NT2/D1 (cell line): ENCODE measurements around the gene MOB2.
A peak's percentile ranks its signal among the peaks of the same experiment; 100 is the strongest.

Experiments
- DNase-seq: peaks from one replicate; pipeline ENCODE4 v3.0.0-alpha.2; 2011; ENCODE audit warnings: low read depth, low spot score
- H3K27me3 ChIP-seq: 2 replicates; pipeline ENCODE4 v1.6.0; 2011; ENCODE audit warnings: mild to moderate bottlenecking; ENCODE audit not compliant: insufficient read length, insufficient read depth
- H3K36me3 ChIP-seq: 2 replicates; pipeline ENCODE4 v1.6.1; 2011; ENCODE audit warnings: mild to moderate bottlenecking, low read length, mixed read lengths; ENCODE audit not compliant: insufficient read depth, insufficient read length
- H3K4me1 ChIP-seq: 2 replicates; pipeline ENCODE4 v1.5.1; 2011; ENCODE audit not compliant: insufficient read depth, insufficient read length
- H3K4me3 ChIP-seq: 2 replicates; pipeline ENCODE4 v1.5.1; 2011; ENCODE audit warnings: low read depth; ENCODE audit not compliant: insufficient read length
- H3K9ac ChIP-seq: 2 replicates; pipeline ENCODE4 v1.6.0; 2011; ENCODE audit warnings: low read depth; ENCODE audit not compliant: insufficient read length
- H3K9me3 ChIP-seq: 2 replicates; pipeline ENCODE4 v1.5.1; 2011; ENCODE audit warnings: mild to moderate bottlenecking, low read length; ENCODE audit not compliant: insufficient read depth
- SUZ12 ChIP-seq: IDR thresholded peaks from 2 replicates; pipeline ENCODE4 v1.6.1; 2011; ENCODE audit not compliant: insufficient read length, insufficient read depth; ENCODE audit errors: extremely low read depth
- YY1 ChIP-seq: IDR thresholded peaks from 2 replicates; pipeline ENCODE4 v1.6.1; 2011; ENCODE audit not compliant: insufficient read length, insufficient read depth
- ZNF274 ChIP-seq: IDR thresholded peaks from 2 replicates; pipeline ENCODE4 v1.6.1; 2011; ENCODE audit warnings: mild to moderate bottlenecking, low read depth, low read length

Gene MOB2

DNA sequence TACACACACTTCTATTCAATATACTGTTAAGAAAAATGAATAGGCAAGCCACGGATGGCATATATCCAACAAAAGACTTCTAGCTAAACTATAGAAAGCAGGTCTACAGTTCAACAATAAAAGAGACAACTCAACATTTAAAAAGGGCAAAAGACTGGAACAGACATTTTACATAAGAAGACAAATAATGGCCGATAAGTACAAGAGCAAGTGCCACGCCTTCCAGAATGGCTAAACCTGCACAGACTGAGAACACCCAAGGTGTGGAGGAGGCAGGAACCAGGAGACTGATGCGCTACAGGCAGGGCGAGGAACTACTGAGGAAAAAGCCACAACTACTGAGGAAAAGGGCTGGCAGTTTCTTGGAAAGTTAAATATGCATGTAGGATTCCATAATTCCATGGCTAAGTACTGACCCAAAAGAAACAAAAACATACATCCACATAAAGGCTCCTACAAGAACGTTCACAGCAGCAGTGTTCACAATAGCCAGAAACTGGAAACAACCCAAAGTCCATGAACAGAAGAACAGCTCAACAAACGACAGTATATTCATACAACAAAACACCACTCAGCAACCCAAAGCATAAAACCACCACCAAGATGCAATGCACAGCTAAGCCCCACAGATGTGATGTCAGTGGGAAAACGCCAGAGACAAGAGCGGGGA lies 9.6 kb upstream of the MOB2 start:
- H3K27me3 ChIP-seq: no peaks in the 10 kb centered on the region
- H3K36me3 ChIP-seq: peaks cover 4% of the 10 kb centered on the region
- no peak for DNase-seq
- peaks cover 25% of the 10 kb centered on the region for H3K9me3 ChIP-seq
- no peak overlapping the region for H3K4me3 ChIP-seq
- no peaks in the 10 kb centered on the region for H3K4me1 ChIP-seq
- no peak overlapping the region for H3K9ac ChIP-seq
- TF ChIP-seq ZNF274: no peak
- no peak for TF ChIP-seq YY1
- no peak for TF ChIP-seq SUZ12

DNA sequence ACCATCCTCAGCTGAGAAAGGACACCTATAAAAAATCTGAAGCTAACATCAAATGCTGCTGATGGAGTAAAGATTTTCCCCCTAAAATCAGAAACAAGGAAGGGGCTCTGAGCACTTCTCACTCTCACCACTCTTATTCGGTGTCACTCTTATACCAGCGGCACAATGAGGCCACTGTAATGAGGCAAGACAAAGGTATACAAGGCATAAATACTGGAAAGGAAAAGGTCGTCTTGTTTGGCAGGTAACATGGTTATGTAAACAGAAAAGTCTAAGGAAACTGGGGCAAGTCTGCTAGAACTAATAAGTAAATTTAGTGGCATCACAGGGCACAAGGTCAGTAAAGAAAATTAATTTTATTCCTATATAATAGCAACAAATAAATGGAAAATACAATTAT lies 8.1 kb upstream of the MOB2 start:
- TF ChIP-seq ZNF274: no peak
- no peak for TF ChIP-seq YY1
- TF ChIP-seq SUZ12: no peak
- Histone ChIP-seq H3K9ac (no peak overlapping the region), H3K4me1 (no peaks in the 10 kb centered on the region), H3K4me3 (no peak overlapping the region), H3K27me3 (no peaks in the 10 kb centered on the region), H3K36me3 (no peaks in the 10 kb centered on the region), H3K9me3 (peaks cover 21% of the 10 kb centered on the region)
- no peak for DNase-seq

DNA sequence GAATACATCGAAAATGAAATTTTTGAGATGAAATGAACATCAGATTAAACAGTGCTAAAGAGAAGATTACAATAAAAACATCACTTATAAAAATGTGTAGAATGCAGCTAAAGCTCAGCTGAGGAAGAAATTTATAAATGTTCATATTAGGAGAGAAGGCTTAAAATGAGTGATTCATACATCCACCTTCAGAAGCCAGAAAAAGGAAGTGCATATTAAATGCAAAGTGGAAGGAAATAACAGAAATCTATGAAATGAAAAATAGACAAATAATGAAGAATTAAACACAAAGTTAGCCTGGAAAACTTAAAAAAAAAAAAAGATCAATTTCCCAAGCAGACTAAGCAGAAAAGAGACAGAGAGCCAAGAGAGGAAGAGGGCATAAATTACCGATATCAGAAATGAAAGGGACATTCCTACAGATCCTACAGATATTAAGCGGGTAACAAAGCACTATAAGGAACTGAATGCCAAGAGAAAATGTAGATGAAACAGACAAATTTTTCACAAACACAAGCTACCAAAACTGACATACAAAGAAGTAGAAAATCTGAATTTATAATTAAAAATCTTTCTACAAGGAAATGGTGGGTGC lies 7.2 kb upstream of the MOB2 start:
- peaks cover 14% of the 10 kb centered on the region for H3K9me3 ChIP-seq
- TF ChIP-seq ZNF274 (no peak), YY1 (no peak), SUZ12 (no peak)
- H3K9ac ChIP-seq: no peak overlapping the region
- no peak overlapping the region for H3K4me3 ChIP-seq
- no peaks in the 10 kb centered on the region for H3K27me3 ChIP-seq
- no peak for DNase-seq
- no peaks in the 10 kb centered on the region for H3K36me3 ChIP-seq
- H3K4me1 ChIP-seq: no peaks in the 10 kb centered on the region

DNA sequence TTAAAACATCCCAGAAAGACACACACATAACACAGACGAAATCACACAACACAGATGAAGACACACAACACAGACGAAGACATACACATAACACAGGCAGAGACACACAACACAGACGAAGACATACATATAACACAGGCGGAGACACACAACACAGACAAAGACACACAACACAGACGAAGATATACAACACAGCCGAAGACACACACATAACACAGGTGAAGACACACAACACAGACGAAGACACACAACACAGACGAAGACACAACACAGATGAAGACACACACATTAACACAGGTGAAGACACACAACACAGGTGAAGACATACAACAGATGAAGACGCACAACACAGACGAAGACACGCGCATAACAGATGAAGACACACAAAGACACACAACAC lies 4.8 kb upstream of the MOB2 start:
- Histone ChIP-seq H3K36me3 (no peaks in the 10 kb centered on the region), H3K4me1 (peaks cover 10% of the 10 kb centered on the region), H3K9ac (no peak overlapping the region), H3K27me3 (no peaks in the 10 kb centered on the region), H3K9me3 (peaks cover 12% of the 10 kb centered on the region), H3K4me3 (no peak overlapping the region)
- DNase-seq: no peak
- TF ChIP-seq ZNF274 (no peak), YY1 (no peak), SUZ12 (no peak)

DNA sequence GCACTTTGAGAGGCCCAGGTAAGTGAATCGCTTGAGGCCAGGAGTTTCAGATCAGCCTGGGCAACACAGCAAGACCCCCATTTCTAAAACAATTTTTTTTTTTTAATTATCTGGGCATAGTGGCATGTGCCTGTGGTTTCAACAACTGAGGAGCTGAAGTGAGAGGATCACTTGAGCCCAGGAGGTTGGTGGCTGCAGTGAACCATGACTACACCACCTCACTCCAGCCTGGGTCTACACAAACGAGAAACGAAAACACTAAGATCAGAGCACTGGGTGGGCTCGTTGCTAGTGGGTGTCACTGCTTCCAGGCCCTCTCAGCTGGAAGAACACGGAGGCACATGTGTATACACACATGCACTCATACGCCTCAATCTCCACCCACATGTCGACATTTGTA lies 4.1 kb upstream of the MOB2 start:
- H3K9me3 ChIP-seq: peaks cover 5% of the 10 kb centered on the region

DNA sequence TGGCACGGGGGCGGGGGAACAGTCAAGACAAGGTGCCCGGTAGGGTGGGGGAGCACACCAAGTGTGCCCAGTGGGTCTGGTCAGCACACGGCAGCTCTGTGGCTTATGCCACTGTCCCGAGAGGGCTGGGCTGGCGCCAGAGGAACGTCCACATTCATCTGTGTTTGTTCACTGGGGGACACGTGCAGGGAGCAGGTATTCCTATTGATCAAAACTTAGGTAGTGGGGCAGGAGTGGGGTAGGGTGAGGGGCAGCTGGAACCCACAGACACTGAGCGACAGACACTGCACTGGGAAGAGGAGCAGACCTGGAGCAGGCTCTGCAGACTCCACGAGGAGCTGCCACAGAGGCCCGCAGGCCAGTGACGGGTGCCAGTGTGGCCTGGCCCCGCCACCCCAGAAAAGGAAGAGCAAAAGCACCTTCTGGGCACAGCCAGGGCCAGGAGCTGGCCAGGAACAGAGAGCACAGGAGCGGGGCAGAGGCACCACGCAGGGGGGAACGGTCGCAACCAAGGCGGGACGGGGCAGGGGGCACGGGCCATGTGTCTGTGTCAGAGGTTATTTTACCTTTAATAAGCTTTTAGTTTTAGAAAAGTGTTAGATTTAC lies 2.1 kb upstream of the MOB2 start:
- Histone ChIP-seq H3K9me3 (no peaks in the 10 kb centered on the region), H3K4me1 (peaks cover 13% of the 10 kb centered on the region), H3K9ac (no peak overlapping the region), H3K4me3 (no peak overlapping the region), H3K36me3 (no peaks in the 10 kb centered on the region), H3K27me3 (no peaks in the 10 kb centered on the region)
- DNase-seq: no peak
- TF ChIP-seq SUZ12 (no peak), ZNF274 (no peak), YY1 (no peak)

More for the DNA sequence above, 4.1 kb upstream of the MOB2 start:
- no peak for DNase-seq
- Histone ChIP-seq H3K4me3 (no peak overlapping the region), H3K27me3 (no peaks in the 10 kb centered on the region), H3K4me1 (peaks cover 10% of the 10 kb centered on the region), H3K9ac (no peak overlapping the region), H3K36me3 (no peaks in the 10 kb centered on the region)
- no peak for TF ChIP-seq SUZ12
- no peak for TF ChIP-seq YY1
- TF ChIP-seq ZNF274: no peak

DNA sequence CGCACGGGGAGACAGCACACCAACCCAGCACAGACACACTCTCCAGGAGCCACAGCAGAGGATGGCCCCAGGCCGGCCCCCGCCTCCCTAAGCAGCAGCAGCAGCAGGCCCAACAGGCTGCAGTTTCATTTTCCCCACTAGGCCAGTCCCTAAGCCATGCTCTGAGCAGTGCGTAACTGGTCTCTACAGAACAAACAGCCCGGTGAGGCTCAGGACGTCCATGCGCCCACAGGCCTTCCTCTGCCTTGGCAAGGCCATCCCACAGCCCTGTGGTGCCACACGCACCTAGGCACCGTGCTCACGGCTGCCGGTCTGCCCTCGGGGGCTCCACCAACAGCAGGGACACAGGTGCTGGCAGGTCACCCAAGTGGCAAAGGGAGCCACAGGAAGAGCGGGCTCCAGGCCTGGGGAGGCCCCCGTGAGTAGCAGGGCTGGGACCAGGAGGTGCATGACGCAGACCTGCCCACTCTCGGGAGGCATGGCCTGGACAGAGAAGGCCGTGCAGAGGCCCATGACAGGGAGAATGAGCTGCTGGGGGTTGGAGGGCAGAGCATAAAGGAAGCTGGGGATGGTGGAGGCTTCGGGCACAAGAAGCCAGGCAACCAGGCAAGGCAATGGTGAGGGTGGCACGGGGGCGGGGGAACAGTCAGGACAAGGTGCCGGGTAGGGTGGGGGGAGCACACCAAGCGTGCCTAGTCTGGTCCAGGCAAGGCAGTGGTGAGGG lies 1.4 kb upstream of the MOB2 start:
- Histone ChIP-seq H3K4me3 (no peak overlapping the region), H3K27me3 (no peaks in the 10 kb centered on the region), H3K4me1 (peaks cover 13% of the 10 kb centered on the region), H3K9me3 (no peaks in the 10 kb centered on the region), H3K9ac (peak overlapping the region; percentile 18), H3K36me3 (no peaks in the 10 kb centered on the region)
- no peak for DNase-seq
- TF ChIP-seq YY1 (no peak), ZNF274 (no peak), SUZ12 (no peak)
